ENCODE measurements around the gene PSMG3. TPM values are rescaled to one million over a fixed set of nuclear protein-coding genes. Genes with fewer than 3 reads are reported as not detected.

The PSMG3 gene
- total RNA-seq, 2 donors from 2014 or later = 50.0 to 51.6 TPM

DNA sequence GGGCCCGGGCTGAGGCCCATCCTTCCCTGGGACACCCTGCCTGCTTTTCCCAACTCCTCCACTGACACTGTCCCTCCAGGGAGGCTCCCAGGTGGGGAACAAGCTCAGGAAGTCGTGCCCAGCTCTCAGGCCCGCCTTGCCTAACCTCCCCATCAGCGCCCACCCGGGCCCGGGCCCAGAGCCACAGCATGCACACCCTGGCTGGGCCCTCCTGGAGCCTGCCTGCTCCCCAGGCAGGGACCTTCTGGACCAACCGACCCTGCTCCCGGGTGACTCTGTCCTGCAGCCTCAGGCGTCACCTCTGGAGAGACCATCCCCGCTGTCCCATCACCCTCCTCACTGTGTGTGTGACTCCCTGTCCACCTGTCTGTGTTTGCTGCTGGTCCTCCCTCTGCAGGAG is 12.1 kb downstream of the PSMG3 start:
- H3K36me3 ChIP-seq = no peaks in the 10 kb centered on the region
- 91% methylated on average over 10 of the region's 10 CpGs for WGBS
- no peaks in the 10 kb centered on the region for H3K27me3 ChIP-seq (replicated peaks; ENCODE audit: insufficient read depth)
- H3K4me3 ChIP-seq = no peak overlapping the region
- H3K27ac ChIP-seq = peak overlapping the region; percentile 83 to 87
- DNase-seq (ENCODE audit: low spot score) = no peak
- intact Hi-C loops (cut with DNase I) = no loop called here
- H3K9me3 ChIP-seq = no peaks in the 10 kb centered on the region
- H3K4me1 ChIP-seq (replicated peaks) = peaks cover 35% of the 10 kb centered on the region
- TF ChIP-seq, protein P1, sequence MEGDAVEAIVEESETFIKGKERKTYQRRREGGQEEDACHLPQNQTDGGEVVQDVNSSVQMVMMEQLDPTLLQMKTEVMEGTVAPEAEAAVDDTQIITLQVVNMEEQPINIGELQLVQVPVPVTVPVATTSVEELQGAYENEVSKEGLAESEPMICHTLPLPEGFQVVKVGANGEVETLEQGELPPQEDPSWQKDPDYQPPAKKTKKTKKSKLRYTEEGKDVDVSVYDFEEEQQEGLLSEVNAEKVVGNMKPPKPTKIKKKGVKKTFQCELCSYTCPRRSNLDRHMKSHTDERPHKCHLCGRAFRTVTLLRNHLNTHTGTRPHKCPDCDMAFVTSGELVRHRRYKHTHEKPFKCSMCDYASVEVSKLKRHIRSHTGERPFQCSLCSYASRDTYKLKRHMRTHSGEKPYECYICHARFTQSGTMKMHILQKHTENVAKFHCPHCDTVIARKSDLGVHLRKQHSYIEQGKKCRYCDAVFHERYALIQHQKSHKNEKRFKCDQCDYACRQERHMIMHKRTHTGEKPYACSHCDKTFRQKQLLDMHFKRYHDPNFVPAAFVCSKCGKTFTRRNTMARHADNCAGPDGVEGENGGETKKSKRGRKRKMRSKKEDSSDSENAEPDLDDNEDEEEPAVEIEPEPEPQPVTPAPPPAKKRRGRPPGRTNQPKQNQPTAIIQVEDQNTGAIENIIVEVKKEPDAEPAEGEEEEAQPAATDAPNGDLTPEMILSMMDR (IDR thresholded peaks at IDR 0.05) = no peak
- TF ChIP-seq POLR2AphosphoS5 (IDR thresholded peaks at IDR 0.05) = no peak
- TF ChIP-seq POLR2A (IDR thresholded peaks at IDR 0.05) = no peak

DNA sequence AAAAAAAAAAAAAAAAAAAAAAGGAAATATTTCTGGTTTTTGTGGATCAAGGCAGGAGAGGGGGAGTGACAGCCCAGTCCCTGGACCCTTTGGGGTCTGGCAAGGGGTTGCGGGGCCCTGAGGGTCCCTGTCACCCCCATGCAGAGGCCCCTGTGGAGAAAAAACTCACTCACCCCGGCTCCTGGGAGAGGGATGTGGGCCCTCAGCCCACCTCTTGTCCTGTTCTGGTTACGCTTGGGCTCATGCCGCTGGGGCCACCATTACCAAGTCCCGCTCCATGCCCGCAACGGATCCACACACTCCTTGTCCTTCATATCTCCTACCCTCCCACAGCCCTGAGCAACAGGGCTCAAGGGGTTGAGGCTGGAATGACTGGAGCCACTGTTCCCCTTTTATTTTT is 12.8 kb downstream of the PSMG3 start:
- H3K27ac ChIP-seq = peak overlapping the region; percentile 83 to 85
- DNase-seq (ENCODE audit: low spot score) = no peak
- H3K27me3 ChIP-seq (replicated peaks; ENCODE audit: insufficient read depth) = no peaks in the 10 kb centered on the region
- TF ChIP-seq POLR2A (IDR thresholded peaks at IDR 0.05) (no peak), POLR2AphosphoS5 (IDR thresholded peaks at IDR 0.05) (no peak)
- TF ChIP-seq, protein P1 (IDR thresholded peaks at IDR 0.05) = no peak
- H3K9me3 ChIP-seq = no peaks in the 10 kb centered on the region
- intact Hi-C loops (cut with DNase I) = no loop called here
- no peaks in the 10 kb centered on the region for H3K36me3 ChIP-seq
- H3K4me3 ChIP-seq = no peak overlapping the region
- WGBS = 98% methylated on average over 7 of the region's 7 CpGs
- peaks cover 35% of the 10 kb centered on the region for H3K4me1 ChIP-seq (replicated peaks)

DNA sequence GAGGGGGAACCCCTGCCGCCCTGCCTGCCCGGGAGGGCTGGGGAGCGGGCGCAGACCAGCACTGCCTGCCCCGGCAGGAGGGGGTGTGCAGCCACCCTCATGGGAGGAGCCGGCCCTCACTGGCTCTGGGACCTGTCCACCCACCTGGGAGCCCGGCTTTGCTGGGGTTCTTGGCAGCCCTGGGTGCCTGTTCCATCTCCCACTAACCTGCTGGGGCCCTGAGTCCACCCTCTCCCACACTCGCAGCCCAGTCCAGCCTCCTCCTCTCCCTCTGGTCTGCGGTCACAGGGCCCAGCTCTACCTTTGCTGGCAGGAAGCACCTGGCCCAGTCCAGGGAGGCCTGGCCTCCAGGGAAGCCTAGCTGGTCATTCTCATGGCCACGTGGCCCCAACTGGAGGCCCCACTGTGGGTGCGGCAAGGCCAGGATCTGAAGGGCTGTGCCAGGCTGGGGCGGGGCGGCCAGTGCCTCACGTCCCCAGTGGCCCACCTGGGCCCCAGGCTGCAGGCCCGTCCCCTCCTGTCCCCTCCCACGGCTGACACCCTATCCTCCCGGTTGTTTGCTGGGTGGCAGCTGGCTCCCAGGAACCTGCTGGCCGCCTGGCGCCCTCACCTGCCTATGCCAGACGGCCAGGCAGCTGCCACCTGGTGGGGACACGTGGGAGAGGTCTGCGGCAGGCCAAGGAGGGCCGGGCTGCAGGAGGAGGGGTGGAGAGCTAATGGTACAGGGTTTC is 13.9 kb downstream of the PSMG3 start, which contains the start of gene TMEM184A:
TMEM184A (minus strand) TSS at position 393 of the 731 bp plus-strand sequence. CDS start 721 bp downstream, outside the sequence.
- no peaks in the 10 kb centered on the region for H3K9me3 ChIP-seq
- H3K4me3 ChIP-seq = peak within 1 kb of the TSS in 1 of 2 donors; percentile 30
- H3K27ac ChIP-seq = peak within 1 kb of the TSS; percentile 83 to 85
- 25% methylated on average over 23 of the region's 23 CpGs for WGBS
- intact Hi-C loops (cut with DNase I) = no loop called here
- DNase-seq (ENCODE audit: low spot score) = peak; percentile 90
- H3K36me3 ChIP-seq = no peaks in the 10 kb centered on the region
- H3K4me1 ChIP-seq (replicated peaks) = peaks cover 33% of the 10 kb centered on the region
- H3K27me3 ChIP-seq (replicated peaks; ENCODE audit: insufficient read depth) = no peaks in the 10 kb centered on the region
- TF ChIP-seq POLR2A (IDR thresholded peaks at IDR 0.05) (peak; percentile 35), POLR2AphosphoS5 (IDR thresholded peaks at IDR 0.05) (peak; percentile 94)
- TF ChIP-seq, protein P1 (IDR thresholded peaks at IDR 0.05) = peak; percentile 21 to 93 (median 78)

DNA sequence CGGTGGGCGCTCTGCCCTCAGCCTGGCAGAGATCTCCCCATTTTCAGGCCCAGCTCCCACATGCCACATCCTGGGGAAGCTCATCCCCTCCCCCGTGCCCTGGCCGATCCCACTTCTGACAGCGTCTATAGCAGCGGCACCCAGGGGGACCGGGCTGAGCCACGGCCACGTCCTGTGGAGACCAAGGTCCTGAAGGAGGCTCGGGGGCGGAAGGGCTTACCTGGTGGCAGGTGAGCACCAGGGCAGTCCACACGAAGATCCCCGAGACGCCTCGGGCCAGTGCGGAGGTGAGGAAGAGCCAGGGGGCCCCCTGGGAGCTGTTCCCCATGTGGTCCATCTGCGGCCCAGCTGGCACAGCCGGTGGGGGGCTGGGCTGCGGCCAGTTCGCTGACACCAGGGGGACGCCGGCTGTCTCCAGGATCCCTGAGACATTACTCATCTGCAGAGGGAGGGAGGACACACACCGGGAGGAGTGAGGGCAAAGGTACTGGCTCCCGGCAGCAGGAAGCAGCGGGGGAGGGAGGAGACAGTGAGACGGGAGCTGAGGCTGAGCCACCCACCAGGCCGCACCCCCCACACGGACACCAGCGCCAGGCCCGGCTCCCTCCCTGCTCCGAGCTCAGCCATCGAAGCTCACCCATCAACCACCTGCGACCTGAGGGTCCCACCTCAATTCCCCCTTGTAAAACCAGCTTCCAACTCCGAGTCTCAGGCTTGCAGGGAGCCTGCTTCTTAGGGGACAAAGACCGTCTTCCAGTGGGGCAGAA is 14.6 kb downstream of the PSMG3 start:
- H3K27ac ChIP-seq = peak overlapping the region; percentile 83 to 85
- no peaks in the 10 kb centered on the region for H3K36me3 ChIP-seq
- no peaks in the 10 kb centered on the region for H3K9me3 ChIP-seq
- peak overlapping the region in 1 of 2 donors; percentile 30 for H3K4me3 ChIP-seq
- H3K27me3 ChIP-seq (replicated peaks; ENCODE audit: insufficient read depth) = no peaks in the 10 kb centered on the region
- 35% methylated on average over 35 of the region's 35 CpGs for WGBS
- peaks cover 26% of the 10 kb centered on the region for H3K4me1 ChIP-seq (replicated peaks)
- DNase-seq (ENCODE audit: low spot score) = peak; percentile 72
- TF ChIP-seq POLR2A (IDR thresholded peaks at IDR 0.05) = peak; percentile 35
- TF ChIP-seq, protein P1 (IDR thresholded peaks at IDR 0.05) = peak in 1 of 4 experiments; percentile 18
- peak; percentile 51 for TF ChIP-seq POLR2AphosphoS5 (IDR thresholded peaks at IDR 0.05)
- intact Hi-C loops (cut with DNase I) = no loop called here

Measured in prostate gland (tissue), 2 donors.